HS-5 (cell line): ENCODE data around the gene RBBP7.

Experiments
- DNase-seq: peaks from one replicate; pipeline ENCODE4 v3.0.0-alpha.2; 2012; ENCODE audit warnings: low read depth

Gene RBBP7

GRCh38 chrX:16870095-16870861 lies at the start of gene RBBP7:
RBBP7 (minus strand) TSS chrX:16870362; CDS start chrX:16870053, 309 bp downstream.
- peak; percentile 36 for DNase-seq

- DNase-seq, result no peak
These were observed 48.8 kb upstream of the RBBP7 start for GRCh38 chrX:16918979-16919378.

- DNase-seq, result no peak
These were observed 47.0 kb upstream of the RBBP7 start for GRCh38 chrX:16917120-16917519.

GRCh38 chrX:16916561-16916960 lies 46.4 kb upstream of the RBBP7 start:
- DNase-seq, result no peak

- no peak for DNase-seq
These were observed 43.9 kb upstream of the RBBP7 start for GRCh38 chrX:16914058-16914457.

- no peak for DNase-seq
These were observed 40.2 kb upstream of the RBBP7 start for GRCh38 chrX:16910376-16910775.

- no peak for DNase-seq
These were observed 33.3 kb upstream of the RBBP7 start for GRCh38 chrX:16903274-16904022.

- no peak for DNase-seq
These were observed 27.3 kb upstream of the RBBP7 start for GRCh38 chrX:16897445-16897844.

GRCh38 chrX:16892504-16893362 lies 22.6 kb upstream of the RBBP7 start:
- DNase-seq, result no peak

- no peak for DNase-seq
These were observed 15.5 kb upstream of the RBBP7 start for GRCh38 chrX:16885628-16886027.

GRCh38 chrX:16883487-16883804 lies 13.3 kb upstream of the RBBP7 start:
- DNase-seq, result no peak

- DNase-seq, result no peak
These were observed 12.7 kb upstream of the RBBP7 start for GRCh38 chrX:16882702-16883486.

GRCh38 chrX:16882169-16882568 lies 12.0 kb upstream of the RBBP7 start:
- DNase-seq, result no peak

- no peak for DNase-seq
These were observed 6.5 kb upstream of the RBBP7 start for GRCh38 chrX:16876696-16877095.

- no peak for DNase-seq
These were observed 4.4 kb upstream of the RBBP7 start for GRCh38 chrX:16874458-16875095.

- DNase-seq, result no peak
These were observed 2.9 kb upstream of the RBBP7 start for GRCh38 chrX:16873106-16873505.

GRCh38 chrX:16870862-16871815 lies 977 bp upstream of the RBBP7 start:
- no peak for DNase-seq

GRCh38 chrX:16869393-16870094 lies 618 bp downstream of the RBBP7 start:
- no peak for DNase-seq

GRCh38 chrX:16868920-16869319 lies 1.2 kb downstream of the RBBP7 start:
- no peak for DNase-seq

- no peak for DNase-seq
These were observed 2.2 kb downstream of the RBBP7 start for GRCh38 chrX:16867947-16868346.
